CD4-positive, alpha-beta T cell treated with Interleukin-4 for 4 hours (primary cell): ENCODE measurements around the gene TAF11L11.
"Not testable (repeated sequence)": the region's sequence is repeated elsewhere in the genome, so short reads cannot be mapped to it uniquely, and the experiment has no call there.

Experiments used
- DNase-seq: peaks from one replicate; pipeline ENCODE4 v3.0.0-alpha.2; 2020

The TAF11L11 gene

DNA sequence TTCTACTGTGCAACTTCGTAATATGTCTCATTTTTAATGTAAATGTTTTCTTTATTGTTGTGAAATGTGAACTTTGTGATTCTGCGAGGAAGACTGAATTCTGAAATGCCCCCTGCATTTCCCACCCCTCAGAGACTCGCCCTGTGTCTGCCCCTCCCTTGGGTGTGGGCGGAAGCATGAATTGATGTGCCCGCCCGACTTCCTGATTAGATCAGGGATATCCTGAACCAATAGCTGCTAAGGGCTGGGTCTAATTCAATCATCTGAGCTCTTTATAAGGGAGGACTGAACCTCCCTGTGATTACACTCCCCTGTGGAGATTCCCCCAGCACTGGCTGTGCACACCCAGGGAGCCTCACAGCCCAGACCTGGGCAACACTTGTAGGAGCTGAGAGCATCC, at the start of gene TAF11L11:
Gene TAF11L11, plus strand, starts transcription at position 304 of the 400 bp plus-strand sequence.
- DNase-seq: not testable (repeated sequence)

DNA sequence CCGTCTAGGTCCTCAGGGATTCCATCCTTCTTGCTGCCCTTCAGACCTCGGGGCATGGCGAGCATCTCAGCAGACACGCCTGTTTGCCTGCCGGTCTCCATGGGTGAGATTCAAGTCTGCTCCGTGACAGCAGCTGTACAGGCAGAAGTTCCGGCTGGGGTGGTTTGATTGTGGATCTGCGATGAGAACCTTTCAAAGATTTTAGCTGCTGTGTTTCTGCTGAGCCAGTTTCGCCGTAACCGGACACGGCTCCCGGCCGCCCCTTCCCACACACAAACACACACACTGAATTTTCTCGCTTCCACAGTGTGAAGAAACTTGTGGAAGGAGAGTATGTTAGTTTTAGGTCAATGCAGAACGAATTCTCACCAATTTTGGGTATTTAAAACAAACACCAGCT, 18.3 kb upstream of the TAF11L11 start, which contains the start of gene TAF11L7:
Gene TAF11L7, minus strand, starts transcription at position 101 of the 400 bp plus-strand sequence.
- DNase-seq: not testable (repeated sequence)

DNA sequence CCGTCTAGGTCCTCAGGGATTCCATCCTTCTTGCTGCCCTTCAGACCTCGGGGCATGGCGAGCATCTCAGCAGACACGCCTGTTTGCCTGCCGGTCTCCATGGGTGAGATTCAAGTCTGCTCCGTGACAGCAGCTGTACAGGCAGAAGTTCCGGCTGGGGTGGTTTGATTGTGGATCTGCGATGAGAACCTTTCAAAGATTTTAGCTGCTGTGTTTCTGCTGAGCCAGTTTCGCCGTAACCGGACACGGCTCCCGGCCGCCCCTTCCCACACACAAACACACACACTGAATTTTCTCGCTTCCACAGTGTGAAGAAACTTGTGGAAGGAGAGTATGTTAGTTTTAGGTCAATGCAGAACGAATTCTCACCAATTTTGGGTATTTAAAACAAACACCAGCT, 13.1 kb upstream of the TAF11L11 start, which contains the start of gene TAF11L8:
Gene TAF11L8, minus strand, starts transcription at position 101 of the 400 bp plus-strand sequence.
- DNase-seq: not testable (repeated sequence)

DNA sequence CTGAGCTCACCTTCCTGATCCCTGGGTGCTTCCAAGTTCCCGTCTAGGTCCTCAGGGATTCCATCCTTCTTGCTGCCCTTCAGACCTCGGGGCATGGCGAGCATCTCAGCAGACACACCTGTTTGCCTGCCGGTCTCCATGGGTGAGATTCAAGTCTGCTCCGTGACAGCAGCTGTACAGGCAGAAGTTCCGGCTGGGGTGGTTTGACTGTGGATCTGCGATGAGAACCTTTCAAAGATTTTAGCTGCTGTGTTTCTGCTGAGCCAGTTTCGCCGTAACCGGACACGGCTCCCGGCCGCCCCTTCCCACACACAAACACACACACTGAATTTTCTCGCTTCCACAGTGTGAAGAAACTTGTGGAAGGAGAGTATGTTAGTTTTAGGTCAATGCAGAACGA, 9.7 kb upstream of the TAF11L11 start, which contains the start of gene TAF11L9:
Gene TAF11L9, minus strand, starts transcription at position 140 of the 400 bp plus-strand sequence.
- DNase-seq: not testable (repeated sequence)

DNA sequence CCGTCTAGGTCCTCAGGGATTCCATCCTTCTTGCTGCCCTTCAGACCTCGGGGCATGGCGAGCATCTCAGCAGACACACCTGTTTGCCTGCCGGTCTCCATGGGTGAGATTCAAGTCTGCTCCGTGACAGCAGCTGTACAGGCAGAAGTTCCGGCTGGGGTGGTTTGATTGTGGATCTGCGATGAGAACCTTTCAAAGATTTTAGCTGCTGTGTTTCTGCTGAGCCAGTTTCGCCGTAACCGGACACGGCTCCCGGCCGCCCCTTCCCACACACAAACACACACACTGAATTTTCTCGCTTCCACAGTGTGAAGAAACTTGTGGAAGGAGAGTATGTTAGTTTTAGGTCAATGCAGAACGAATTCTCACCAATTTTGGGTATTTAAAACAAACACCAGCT, 6.3 kb upstream of the TAF11L11 start, which contains the start of gene TAF11L10:
Gene TAF11L10, minus strand, starts transcription at position 101 of the 400 bp plus-strand sequence.
- DNase-seq: not testable (repeated sequence)

DNA sequence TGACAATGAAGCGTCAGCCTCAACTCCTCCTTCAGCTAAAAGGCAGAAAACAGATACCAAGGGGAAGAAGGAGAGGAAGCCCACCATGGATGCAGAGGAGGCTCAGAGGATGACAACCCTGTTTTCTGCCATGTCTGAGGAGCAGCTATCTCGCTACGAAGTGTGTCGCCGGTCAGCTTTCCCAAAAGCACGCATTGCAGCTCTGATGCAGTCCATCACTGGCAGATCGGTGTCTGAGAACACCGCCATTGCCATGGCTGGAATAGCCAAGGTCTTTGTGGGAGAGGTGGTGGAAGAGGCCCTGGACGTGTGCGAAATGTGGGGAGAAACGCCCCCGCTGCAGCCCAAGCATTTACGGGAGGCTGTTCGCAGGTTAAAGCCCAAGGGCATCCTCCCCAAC, 968 bp downstream of the TAF11L11 start:
- DNase-seq: no peak

DNA sequence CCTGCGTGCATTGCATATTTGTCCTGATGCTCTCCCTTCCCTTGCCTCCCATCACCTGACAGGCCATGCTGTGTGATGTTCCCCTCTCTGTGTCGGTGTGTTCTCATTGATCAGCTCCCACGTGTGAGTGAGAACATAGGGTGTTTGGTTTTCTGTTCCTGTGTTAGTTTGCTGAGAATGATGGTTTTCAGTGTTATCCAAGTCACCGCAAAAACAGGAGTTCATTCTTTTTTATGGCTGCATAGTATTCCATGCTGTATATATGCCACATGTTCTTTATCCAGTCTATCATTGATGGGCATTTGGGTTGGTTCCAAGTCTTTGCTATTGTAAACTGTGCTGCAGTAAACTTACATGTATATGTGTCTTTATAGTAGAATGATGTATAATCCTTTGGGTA, 3.5 kb downstream of the TAF11L11 start:
- not testable (repeated sequence) for DNase-seq

DNA sequence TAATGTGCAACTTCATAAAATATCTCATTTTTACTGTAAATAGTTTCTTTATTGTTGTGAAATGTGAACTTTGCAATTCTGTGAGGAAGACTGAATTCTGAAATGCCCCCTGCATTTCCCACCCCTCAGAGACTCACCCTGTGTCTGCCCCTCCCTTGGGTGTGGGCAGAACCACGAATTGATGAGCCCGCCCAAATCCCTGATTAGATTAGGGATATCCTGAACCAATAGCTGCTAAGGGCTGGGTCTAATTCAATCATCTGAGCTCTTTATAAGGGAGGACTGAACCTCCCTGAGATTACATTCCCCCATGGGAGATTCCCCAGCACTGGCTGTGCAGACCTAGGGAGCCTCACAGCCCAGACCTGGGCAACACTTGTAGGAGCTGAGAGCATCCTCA, 6.1 kb downstream of the TAF11L11 start, which contains the start of gene TAF11L12:
Gene TAF11L12, plus strand, starts transcription at position 301 of the 400 bp plus-strand sequence.
- not testable (repeated sequence) for DNase-seq

DNA sequence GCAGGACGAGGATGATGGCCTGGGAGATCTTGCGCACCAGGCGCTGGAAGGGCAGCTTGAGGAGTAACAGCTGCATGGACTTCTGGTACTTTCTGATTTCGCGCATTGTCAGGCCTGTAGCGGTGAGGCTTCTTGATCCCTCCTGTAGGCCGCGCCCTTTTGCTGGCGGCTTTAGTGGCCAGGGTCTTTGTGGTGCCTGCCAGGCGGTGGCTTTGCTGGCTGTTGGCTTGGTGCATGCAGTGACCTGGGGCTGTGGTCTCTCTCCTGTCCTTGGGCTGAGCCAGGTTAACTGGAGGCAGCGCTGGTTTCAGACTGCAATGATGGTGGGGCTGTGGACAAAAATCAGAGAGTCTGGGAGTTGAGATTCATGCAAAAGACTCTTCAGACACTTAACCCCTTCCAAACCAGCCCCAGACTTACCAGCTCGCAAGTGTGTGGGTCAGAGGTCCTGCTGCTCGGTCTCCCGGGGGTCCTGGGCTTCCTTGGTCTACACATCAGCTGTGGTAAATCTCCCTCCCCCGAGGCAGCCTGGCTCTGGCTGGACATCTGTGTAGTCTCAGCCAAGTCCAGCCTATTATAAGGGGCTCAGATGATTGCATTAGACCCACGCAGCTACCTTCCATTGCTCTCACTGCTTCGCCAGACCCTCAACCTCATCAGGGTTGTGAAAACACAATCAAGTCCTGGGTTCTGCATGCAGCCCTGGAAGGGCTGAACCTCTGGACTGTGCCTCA, 11.1 kb downstream of the TAF11L11 start:
- no peak for DNase-seq

DNA sequence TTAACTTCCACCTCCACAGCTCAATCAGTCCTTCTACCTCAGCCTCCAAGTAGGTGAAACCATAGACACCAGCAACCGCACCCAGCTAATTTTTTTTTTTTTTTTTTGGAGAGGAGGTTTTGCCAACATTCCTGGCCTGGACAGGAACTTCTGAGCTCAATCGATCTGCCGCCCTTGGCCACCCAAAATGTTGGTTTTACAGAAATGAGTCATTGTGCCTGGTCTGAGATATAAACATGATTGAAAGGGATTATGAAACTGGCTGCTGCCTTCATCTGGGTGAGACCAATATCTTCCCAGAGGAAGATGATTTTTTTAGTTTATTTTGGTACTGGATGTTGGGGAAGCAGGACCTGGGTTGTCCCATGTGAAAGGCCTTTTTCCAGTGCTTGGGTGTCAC, 15.4 kb downstream of the TAF11L11 start:
- no peak for DNase-seq

DNA sequence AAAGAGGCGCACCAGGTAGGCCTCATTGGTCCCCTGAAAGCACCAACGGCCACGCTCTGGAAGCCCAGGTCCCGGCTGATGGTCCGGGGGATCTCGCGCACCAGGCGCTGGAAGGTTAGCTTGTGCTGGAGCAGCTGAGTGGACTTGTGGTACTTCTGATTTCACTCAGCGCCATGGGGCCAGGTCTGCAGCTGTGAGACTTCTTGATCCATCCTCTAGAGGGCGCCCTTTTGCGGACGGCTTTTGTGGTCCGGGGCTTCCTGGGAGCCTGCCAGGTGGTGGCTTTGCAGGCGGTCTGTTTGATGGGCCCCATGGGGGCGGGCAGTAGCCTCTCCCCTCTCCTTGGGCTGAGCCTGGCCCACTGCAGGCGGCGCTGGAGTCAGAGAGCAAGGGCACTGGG, 16.6 kb downstream of the TAF11L11 start:
- no peak for DNase-seq

DNA sequence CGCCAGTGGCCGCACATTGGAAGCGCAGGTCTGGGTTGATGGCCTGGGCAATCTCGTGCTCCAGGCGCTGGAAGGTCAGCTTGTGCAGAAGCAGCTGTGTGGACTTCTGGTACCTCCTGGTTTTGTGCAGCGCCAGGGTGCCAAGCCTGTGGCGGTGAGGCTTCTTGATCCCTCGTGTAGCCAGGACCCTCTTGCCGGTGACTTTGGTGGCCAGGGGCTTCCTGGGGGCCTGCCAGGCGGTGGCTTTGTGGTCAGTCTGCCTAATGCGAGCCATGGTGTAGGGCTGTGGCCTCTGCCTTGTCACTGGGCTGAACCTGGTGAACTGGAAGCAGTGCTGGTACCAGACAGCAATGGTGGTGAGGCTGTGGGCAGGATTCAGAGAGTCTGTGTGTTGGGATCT, 21.7 kb downstream of the TAF11L11 start:
- DNase-seq: no peak

DNA sequence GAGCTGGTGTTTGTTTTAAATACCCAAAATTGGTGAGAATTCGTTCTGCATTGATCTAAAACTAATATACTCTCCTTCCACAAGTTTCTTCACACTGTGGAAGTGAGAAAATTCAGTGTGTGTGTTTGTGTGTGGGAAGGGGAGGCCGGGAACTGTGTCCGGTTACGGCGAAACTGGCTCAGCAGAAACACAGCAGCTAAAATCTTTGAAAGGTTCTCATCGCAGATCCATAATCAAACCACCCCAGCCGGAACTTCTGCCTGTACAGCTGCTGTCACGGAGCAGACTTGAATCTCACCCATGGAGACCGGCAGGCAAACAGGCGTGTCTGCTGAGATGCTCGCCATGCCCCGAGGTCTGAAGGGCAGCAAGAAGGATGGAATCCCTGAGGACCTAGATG, 27.8 kb downstream of the TAF11L11 start, which contains the start of gene TAF11L13:
Gene TAF11L13, plus strand, starts transcription at position 301 of the 400 bp plus-strand sequence.
- DNase-seq: not testable (repeated sequence)

DNA sequence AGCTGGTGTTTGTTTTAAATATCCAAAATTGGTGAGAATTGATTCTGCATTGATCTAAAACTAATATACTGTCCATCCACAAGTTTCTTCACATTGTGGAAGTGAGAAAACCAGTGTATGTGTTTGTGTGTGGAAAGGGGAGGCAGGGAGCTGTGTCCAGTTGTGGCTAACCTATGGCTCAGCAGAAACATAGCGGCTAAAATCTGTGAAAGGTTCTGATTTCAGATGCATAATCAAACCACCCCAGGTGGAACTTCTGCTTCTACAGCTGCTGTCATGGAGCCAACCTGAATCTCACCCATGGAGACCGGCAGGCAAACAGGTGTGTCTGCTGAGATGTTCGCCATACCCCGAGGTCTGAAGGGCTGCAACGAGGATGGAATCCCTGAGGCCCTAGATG, 30.2 kb downstream of the TAF11L11 start, which contains the start of gene TAF11L14:
Gene TAF11L14, plus strand, starts transcription at position 301 of the 400 bp plus-strand sequence.
- no peak for DNase-seq

DNA sequence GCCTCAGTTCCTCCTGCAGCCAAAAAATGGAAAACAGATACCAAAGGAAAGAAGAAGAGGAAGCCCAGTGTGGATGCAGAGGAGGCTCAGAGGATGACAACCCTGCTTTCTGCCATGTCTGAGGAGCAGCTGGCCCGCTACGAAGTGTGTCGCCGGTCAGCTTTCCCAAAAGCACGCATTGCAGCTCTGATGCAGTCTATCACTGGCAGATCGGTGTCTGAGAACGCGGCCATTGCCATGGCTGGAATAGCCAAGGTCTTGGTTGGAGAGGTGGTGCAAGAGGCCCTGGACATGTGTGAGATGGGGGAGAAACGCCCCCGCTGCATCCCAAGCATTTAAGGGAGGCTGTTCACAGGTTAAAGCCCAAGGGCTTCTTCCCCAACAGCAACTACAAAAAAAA, 45.2 kb downstream of the TAF11L11 start:
- not testable (repeated sequence) for DNase-seq

DNA sequence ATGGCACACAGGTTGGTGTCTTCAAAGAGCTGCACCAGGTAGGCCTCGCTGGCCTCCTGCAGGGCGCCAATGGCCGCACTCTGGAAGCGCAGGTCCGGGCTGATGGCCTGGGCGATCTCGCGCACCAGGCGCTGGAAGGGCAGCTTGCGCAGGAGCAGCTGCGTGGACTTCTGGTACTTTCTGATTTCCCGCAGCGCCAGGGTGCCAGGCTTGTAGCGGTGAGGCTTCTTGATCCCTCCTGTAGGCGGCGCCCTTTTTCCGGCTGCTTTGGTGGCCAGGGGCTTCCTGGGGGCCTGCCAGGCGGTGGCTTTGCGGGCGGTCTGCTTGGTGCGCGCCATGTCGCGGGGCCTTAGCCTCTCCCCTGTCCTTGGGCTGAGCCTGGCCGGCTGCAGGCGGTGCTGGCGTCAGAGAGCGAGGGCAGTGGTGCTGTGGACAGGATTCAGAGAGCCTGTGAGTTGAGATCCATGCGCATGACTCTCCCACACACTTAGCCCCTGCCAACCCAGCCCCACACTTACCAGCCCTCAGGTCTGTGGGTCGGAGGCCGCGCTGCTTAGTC, 51.3 kb downstream of the TAF11L11 start:
- DNase-seq: not testable (repeated sequence)
